ENCODE measurements around the gene SENP1. TPM values are rescaled to one million over a fixed set of nuclear protein-coding genes. Genes with fewer than 3 reads are reported as not detected.
A peak's percentile ranks its signal among the peaks of the same experiment; 100 is the strongest.

SENP1 gene
- total RNA-seq, 1 experiment from 2014 or later: 30.1 TPM

DNA sequence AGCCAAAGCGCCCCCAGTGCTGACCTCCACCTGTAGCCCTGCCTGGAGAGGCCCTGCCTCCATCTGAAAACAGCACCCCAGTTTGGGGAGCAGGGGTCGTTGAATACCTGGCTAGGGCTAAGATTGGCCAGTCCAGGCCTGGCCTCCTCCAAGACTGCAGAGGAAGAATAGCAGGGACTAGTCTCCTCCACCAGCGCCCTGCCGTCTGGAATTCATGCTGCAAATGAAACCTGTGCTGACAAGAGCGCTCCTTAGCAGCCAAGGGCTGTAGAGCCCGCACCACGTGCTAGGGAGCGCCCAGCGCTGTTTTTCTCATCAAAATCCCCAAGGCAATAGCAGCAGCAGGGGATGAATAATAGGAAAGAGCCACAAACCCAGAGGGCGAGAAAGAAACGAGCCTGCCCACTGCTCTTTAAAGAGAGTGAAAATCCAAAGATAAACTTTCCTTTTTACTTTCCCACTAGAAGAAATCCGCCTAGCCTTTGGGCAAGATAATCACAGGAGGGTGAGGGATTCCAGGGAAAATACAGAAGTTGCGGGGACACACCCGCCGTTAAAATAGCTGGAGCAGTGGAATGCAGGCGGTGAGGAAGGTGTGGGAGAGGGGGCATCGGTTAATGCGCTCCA is 104.9 kb downstream of the SENP1 start:
- DNase-seq (ENCODE audit: low read depth): peak; percentile 63

GRCh38 chr12:47999816-48000215 is 106.1 kb downstream of the SENP1 start:
- DNase-seq (ENCODE audit: low read depth): no peak

- no peak for DNase-seq (ENCODE audit: low read depth)
Observed at GRCh38 chr12:47997321-47997720, 108.6 kb downstream of the SENP1 start.

- DNase-seq (ENCODE audit: low read depth): no peak
Observed at GRCh38 chr12:47995981-47996401, 109.9 kb downstream of the SENP1 start.

GRCh38 chr12:47993491-47993890 is 112.4 kb downstream of the SENP1 start:
- no peak for DNase-seq (ENCODE audit: low read depth)

Other genes starting within 250 kb of the SENP1 start
- 10.1 and 12.1 TPM in 2 replicates for gene VDR, start 201.1 kb downstream of the SENP1 start, total RNA-seq (2014; rRNA removed; shearing (Covaris generic))
- 162 and 181 TPM in 2 replicates for gene TMEM106C, start 142.5 kb downstream of the SENP1 start, total RNA-seq (2014; rRNA removed; shearing (Covaris generic))
- 0.30 and 1.1 TPM in 2 replicates for gene COL2A1, start 101.6 kb downstream of the SENP1 start, total RNA-seq (2014; rRNA removed; shearing (Covaris generic))
- 47.9 and 48.2 TPM in 2 replicates for gene PFKM, start 13.3 kb upstream of the SENP1 start, total RNA-seq (2014; rRNA removed; shearing (Covaris generic))
- 21.2 and 26.6 TPM in 2 replicates for gene ASB8, start 51.4 kb upstream of the SENP1 start, total RNA-seq (2014; rRNA removed; shearing (Covaris generic))
- 0.40 and 0.51 TPM in 2 replicates for gene CCDC184, start 77.6 kb upstream of the SENP1 start, total RNA-seq (2014; rRNA removed; shearing (Covaris generic))
- not detected in 2 replicates for gene OR10AD1, start 97.2 kb upstream of the SENP1 start, total RNA-seq (2014; rRNA removed; shearing (Covaris generic))
- gene ZNF641, start 244.8 kb upstream of the SENP1 start, total RNA-seq (2014; rRNA removed; shearing (Covaris generic)): 11.1 and 12.2 TPM in 2 replicates

All from Daoy (cell line).